GM18870 (cell line): ENCODE data around the gene TRAPPC2L.
"Not testable (repeated sequence)": the region's sequence is repeated elsewhere in the genome, so short reads cannot be mapped to it uniquely, and the experiment has no call there.

Experiments
- ATAC-seq: cut with Tn5 transposase; IDR thresholded peaks from one replicate; pipeline ENCODE4 v1.9.1; 2021; ENCODE audit warnings: moderate library complexity; ENCODE audit not compliant: unreplicated experiment

TRAPPC2L gene

DNA sequence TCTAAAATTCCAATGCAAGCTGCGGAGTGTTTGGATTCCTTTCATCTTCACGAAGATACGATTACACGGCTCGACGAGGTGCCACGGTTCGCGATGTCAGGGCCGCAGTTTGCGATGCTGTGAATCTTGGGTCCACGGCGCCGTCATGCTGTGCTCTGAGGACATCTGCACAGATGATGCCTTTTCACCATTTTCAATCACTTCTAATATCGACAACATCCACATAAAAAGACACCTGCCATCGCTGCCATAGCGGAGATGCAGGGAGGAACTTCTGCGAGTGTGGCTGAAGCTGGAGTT, 38.4 kb upstream of the TRAPPC2L start:
- no peak for ATAC-seq

GRCh38 chr16:88819126-88819525, 37.8 kb upstream of the TRAPPC2L start:
- no peak for ATAC-seq

GRCh38 chr16:88820385-88821025, 36.4 kb upstream of the TRAPPC2L start:
- no peak for ATAC-seq

GRCh38 chr16:88821168-88821850, 35.6 kb upstream of the TRAPPC2L start:
- no peak for ATAC-seq

- ATAC-seq: no peak
These were observed 34.5 kb upstream of the TRAPPC2L start for GRCh38 chr16:88822281-88823040.

GRCh38 chr16:88823646-88824045, 33.3 kb upstream of the TRAPPC2L start:
- ATAC-seq: not testable (repeated sequence)

- ATAC-seq: no peak
These were observed 32.5 kb upstream of the TRAPPC2L start for GRCh38 chr16:88824256-88825077.

DNA sequence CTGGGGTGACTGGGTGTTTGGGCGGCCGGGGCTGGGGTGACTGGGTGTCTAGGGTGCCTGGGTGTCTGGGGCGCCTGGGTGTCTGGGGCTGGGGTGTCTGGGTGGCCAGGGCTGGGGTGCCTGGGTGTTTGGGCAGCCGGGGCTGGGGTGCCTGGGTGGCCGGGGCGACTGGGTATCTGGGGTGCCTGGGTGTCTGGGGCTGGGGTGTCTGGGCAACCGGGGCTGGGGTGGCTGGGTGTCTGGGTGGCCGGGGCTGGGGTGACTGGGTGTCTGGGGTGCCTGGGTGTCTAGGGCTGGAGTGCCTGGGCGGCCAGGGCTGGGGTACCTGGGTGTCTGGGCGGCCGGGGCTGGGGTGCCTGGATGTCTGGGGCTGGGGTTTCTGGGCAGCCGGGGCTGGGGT, 31.8 kb upstream of the TRAPPC2L start:
- no peak for ATAC-seq

- no peak for ATAC-seq
These were observed 30.7 kb upstream of the TRAPPC2L start for GRCh38 chr16:88826070-88826840.

DNA sequence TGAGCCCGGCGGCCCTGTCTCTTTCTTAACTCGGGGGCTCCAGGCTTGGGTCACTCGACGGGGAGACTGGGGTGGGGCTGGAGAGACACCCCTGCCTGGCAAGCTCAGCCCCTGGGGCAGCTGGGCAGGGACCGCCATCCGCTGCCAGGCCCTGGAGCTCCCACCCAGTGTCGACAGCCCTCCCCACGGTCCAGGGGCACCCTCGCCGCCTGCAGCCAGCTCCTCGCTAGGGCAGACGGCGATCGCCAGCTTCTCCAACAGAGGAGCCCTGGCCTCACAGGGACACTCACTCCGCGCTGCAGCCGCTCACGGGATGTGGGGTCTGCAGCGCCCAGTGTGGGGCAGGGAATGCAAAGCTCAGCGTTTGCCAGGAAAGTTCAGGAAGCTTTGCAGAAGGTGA, 29.2 kb upstream of the TRAPPC2L start:
- no peak for ATAC-seq

- ATAC-seq: no peak
These were observed 28.2 kb upstream of the TRAPPC2L start for GRCh38 chr16:88828711-88829110.

DNA sequence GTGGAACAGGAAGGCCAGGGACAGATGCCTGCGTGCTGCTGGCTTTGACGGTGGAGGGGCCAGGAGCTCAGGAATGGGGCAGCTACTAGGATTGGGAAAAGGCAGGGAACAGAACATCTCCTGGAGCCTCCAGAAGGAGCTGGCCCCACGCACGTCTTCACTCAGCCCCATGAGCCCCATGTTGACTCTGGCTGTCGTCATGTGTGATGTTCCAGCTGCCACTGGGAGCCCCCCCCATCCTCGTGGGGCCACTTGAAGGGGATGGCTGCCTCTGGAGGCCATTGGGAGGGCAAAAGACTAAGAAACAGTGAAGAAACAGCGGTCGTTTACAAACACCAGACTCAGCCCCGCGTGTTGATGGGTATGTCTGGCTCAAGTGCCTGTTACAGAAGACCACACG, 26.7 kb upstream of the TRAPPC2L start:
- ATAC-seq: no peak

DNA sequence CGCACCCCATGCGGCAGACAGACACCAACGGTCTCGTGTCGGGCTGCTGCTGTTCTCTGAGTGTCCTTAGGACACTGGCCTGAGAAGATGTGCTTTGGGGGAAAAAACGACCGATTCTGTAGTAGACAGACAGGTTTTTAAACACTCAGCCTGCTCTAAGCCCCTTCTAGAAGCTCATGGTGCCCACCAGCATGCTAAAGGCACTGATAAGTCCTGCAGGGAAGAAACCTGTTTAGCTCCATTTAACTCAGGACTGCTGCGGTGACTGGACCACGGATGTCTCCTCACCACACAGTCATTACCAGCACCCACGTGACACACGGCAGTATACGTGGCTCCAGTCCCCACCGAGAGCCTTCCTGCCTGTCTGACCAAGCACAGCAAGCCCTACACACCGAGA, 26.1 kb upstream of the TRAPPC2L start:
- no peak for ATAC-seq

DNA sequence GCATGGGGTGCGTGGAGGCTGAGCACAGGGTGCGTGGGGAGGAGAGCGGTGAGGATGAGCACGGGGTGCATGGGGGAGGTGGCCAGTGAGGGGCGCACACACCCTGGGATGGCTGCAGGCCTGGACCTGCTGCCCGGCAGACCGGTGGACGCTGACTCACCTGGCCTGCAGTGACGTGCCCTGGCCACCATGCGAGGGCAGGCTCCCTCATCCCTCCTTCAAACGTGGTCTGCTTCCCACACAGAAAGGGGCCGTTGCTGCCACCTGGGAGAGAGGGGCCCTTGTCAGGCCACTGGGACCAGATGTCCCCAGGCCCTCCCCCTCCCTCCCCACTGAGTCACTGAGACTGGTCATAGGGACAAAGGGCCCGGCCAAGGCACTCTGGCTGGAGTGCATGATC, 25.1 kb upstream of the TRAPPC2L start:
- no peak for ATAC-seq

DNA sequence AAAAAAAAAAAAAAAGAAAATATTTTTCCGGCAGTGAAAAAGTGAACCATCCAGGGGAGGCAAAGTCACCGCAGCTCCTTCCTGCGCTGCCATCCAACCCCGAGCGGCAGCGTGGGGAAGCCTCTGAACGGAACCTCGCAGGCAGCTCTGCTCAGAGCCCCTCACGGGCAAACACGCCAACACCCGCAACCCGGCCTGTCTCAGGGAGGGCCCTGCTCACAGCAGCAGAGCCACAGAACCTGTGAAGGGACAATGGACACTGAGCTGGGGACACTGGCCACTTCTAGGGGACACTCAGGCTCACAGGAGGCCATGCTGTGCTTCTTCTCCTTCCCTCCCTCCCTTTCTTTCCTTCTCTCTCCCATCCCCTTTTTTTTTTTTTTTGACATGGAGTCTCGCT, 23.8 kb upstream of the TRAPPC2L start:
- ATAC-seq: no peak

GRCh38 chr16:88834670-88835069, 22.3 kb upstream of the TRAPPC2L start:
- no peak for ATAC-seq

GRCh38 chr16:88835383-88835782, 21.5 kb upstream of the TRAPPC2L start:
- no peak for ATAC-seq

DNA sequence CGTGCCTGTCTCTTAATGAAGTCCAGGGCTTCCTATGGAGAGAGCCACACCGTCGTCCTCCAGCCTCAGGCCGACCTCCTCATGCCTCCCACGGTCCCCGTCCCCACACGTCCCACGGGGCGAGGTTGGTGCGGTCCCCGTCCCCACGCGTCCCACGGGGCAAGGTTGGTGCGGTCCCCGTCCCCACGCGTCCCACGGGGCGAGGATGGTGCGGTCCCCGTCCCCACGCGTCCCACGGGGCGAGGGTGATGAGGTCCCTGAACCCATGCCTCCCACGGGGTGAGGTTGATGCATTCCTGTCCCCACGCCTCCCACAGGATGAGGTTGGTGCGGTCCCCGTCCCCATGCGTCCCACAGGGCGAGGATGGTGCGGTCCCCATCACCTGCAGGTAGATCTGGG, 21.1 kb upstream of the TRAPPC2L start:
- ATAC-seq: no peak

DNA sequence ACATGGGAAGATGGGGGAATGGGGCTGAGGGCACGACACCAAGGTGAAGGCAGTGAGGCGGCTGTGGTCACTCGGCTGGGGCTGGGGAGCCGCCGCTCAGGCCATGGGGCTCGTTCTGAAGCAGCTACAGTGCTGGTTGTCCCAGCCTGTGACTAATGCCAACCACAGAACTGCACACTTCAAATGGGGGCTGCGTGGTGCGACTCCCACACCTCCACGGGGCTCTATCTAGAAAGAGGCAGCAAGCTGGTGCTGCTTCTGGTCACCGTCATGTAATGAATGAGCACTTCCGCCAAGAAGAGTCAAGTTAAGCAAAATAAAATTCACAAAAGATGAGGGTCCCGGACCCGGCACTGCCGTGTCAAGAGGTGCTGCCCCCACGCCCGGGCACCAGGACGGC, 20.1 kb upstream of the TRAPPC2L start:
- no peak for ATAC-seq

DNA sequence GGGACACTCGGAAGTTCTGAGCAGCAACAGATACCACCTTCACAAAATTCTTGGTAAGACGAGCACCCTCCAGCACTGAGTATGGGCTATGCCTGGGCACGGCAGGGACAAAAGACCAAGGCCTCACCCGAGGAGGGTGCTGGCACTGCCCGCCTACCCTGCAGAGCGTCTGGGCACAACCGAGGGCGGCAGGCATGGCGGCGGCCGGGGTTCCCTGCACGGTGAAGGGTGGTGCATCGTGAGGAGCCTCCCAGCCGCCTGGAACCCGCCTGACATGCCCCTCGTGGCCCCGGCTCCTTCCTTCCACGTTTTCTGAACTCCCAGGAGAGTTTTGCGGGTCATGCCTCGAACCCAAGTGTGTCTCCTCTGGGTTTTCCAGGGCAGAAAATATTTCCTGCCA, 19.1 kb upstream of the TRAPPC2L start:
- no peak for ATAC-seq

GRCh38 chr16:88838566-88838965, 18.4 kb upstream of the TRAPPC2L start:
- no peak for ATAC-seq
